GM18520 (cell line): Measurements from ENCODE around the gene SLIT2.

Experiments
- ATAC-seq: cut with Tn5 transposase; IDR thresholded peaks from one replicate; pipeline ENCODE4 v1.9.1; 2021; ENCODE audit not compliant: unreplicated experiment

The SLIT2 gene

DNA sequence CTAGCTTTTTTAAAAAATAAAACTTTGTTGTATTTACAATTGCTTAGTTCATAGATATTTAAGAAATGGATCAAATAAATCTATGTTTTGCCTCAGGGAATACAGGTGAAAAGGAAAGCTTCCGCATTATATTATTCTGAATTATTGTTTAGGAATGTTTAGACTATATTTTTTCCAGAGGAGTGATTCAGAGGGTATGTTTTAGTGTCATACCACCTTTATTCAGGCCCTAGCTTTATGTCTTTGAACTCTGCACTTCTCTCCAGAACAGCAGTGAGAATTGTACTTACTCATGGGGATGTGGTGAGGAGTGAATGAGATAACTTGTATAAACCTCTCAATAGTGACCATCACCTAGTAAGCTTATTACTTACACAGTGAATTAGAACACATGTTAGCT is 14.0 kb downstream of the SLIT2 start:
- ATAC-seq, result no peak

DNA sequence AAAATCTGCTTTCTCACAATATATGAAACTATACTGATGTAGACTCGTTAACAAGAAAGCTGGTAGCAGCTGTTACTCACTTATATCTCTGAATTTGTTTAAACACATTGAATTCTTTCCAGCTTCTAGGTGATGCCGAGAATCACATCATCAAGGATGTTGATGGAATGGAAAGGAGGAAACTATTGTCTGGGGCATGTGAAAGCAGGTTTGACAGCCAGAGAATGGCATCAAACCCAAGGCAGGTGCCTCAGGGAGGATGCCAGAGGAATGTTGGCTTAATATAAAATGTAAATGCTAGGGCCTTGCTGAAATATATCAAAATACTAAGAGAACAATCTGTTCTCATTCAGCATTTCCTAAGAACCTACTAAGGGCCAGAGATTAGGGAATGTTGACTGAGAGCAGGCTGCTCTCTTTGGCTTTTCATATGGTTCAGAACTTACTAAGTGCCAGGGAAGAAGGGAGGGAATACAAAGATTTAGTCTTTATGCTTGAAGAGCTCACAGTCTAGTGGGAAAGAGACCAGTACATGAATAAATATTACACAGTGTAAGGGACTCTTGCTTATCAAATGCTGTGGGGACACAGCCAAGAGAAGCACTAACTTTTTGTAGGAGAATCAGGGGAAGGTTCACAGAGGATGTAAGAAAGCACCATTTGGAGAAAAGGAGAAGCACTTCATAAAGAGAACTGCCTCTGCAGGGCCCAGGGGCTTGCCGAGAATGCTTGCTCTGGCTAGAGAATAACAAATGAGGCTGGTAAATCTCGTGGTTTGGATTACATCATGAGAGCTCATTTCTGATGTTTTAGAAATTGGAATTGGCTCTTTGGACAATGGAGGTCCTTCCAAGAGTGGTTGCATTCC is 14.7 kb downstream of the SLIT2 start:
- no peak for ATAC-seq

DNA sequence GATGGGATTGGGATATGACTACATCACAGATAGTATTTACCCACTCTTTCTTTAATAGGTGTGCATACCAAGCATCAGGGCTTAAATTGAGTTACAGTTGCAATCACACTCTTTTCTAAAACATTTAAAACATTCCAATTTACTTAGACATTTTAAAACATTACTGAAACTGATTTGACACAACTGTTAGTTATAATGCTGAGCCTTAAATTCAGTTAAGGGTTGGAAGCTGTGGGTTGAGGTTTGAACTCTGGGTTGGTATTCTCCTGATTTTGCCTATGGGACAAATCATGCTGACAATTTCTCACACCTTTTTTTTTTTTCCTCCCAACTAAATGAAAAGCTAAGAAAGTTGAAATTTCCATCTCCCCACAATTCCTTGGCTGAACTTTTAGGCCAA is 16.3 kb downstream of the SLIT2 start:
- ATAC-seq, result no peak

DNA sequence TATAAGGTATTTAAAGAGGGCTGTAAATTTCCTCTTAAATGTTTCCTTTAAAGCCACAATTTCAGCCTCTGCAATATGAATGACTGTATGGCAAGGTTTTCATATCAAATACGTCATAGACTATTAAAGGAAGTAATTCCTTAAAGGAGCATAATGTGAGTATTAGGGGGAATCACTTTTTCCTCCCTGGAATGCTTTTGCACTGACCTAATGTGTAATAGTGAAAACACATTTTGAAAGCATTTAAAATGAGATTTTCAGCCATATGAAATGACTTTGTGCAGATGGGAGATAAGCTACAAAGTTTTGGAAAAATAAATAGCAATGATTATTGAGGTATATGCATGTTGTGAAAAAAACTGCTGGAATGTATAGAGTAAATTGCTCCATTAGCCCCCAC is 17.6 kb downstream of the SLIT2 start:
- ATAC-seq, result no peak

DNA sequence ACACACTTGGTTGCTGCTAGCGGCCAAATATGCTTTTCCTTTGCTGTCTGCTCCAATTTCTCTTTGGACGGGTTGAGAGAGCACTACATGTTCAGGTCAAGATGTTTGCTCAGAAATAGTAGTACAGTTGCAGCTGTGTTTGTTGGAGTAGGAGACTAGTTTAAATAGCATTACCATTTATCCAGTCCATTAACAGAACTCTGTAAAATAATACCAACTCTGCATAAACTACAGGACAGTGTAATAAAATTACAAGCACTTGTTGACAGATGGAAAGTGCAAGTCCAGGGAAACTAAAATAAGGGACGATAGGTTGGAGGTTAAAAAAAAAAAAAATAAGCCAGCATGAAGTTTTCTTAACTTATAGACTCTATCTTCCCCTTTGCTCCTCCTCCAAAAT is 20.2 kb downstream of the SLIT2 start:
- ATAC-seq, result no peak

DNA sequence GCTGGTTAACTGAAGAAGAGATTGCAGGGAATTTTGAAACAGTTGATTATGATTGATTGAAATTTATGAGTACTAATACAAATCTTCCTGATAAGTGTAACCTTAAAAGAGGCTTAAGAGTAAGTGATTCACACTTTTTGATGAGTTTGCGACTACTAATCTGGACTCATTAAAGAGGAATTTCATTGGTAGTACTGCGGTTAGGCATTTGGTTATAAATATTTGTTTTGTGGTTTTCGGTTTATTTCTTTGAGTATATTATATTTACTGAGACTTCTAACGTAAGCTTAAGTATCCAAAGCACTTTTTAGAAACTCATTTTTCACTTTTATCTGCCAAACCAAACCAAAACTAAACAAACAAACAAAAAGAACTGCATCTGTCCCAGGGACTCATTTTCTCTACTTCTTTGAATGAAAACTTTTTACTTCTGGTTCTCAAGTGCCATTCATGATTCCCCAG is 20.7 kb downstream of the SLIT2 start:
- no peak for ATAC-seq

DNA sequence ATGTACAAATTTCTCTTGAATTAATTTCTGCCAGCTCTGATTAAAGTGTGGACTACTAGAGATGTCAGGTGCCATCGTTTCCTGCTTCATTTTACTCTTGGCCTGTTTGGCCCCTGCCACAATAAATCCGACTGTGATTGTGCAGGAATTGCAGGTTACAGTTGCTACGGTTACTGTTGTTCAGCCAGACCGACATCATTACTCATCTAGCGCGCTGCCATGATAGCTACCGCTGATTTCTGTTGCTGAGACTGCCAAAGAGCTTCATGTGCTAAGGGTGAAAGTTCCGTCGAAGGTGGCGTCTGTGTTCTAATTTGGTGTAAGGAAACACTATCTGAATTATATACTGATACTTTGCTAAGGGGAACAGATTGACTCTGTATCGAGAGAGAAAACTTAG is 22.1 kb downstream of the SLIT2 start:
- ATAC-seq, result no peak

DNA sequence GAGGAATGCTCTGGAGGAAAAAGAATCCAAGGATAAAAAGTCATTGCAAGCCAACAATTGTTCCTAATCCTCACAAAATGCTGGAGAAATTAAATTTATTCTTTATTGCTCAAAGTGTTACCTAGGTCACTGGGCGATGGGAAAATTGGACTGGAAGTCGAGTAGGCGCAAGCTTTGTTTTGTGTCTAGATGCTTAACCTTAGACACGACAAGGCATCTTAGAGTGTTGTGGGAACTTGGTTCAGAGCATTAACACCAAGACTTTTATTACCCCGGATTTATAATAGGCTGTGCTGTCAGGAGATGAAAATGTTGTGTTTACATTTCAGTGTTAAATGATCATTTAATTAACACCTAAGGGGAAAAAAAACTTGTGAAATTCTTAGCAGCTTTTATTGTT is 25.1 kb downstream of the SLIT2 start:
- ATAC-seq, result no peak

DNA sequence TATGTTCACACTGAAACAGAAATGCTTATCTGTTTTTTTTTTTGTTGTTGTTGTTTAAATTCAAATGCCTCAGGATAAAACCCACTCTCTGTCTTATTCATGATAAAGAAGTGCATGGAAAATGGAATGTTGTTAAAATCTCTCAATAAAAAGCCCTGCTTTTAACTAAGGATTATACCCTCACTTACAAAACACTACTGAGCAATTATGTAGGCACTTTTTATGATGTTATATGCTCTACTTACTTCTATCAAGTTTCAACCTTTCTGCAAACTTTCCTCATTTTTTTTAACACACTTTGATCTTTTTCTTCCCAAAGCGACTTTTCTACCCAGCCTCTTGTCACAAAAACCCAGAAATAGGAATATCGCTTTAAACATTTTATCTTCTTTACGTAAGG is 26.5 kb downstream of the SLIT2 start:
- no peak for ATAC-seq

DNA sequence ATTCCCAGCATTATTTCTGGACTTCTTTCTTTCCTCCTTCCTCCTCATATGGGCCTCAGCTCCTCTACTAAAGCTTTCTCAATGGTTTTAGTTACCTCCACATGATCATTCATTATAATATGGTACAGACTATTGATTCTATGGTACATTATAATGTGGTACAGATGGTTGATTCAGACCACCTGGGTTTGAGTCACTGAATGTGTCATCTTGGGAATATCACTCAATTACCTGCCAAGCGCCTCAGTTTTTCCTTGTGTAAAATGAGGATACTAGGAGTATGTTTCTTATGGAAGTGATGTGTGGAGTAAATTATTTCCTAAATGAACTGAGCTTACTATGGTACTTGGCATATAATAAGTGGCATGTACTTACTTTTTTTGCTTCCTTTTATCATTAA is 27.7 kb downstream of the SLIT2 start:
- ATAC-seq, result no peak

DNA sequence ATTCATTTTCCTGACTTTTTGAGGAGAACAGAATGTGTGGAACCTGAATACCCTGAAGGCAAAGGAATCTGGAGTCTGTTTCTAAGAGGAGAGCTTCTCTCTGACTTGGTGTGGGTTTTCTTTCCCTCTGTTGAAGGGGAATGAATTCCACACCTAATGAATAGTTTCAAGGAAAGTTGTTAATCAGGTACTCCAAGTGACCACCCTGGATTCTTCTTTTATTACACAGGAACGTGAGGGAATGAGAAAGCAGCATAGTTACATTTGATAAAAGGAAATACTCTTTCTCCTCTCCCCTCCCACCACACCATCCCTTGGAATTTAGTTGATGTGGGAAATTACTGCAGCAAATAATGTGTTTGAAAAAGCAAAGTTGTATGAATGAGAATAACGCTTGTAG is 29.7 kb downstream of the SLIT2 start:
- no peak for ATAC-seq

DNA sequence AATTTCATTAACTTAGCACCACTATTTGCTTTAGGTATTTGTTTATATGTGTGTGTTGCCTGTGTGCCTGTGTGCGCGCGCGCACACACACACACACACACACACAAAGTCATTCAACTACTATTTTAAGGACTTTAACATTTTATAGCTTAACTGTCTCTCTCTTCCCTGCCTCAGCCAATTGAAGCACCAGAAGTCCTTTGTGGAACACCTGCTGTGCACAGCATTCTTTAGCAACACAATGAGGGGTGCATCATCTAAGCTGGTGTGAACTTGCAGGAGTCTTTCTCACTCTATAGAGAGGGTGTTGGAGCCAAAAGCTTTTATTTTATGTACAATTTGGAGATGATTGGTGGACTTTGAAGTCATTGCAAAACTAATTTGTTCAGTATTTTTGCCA is 31.3 kb downstream of the SLIT2 start:
- ATAC-seq, result no peak

DNA sequence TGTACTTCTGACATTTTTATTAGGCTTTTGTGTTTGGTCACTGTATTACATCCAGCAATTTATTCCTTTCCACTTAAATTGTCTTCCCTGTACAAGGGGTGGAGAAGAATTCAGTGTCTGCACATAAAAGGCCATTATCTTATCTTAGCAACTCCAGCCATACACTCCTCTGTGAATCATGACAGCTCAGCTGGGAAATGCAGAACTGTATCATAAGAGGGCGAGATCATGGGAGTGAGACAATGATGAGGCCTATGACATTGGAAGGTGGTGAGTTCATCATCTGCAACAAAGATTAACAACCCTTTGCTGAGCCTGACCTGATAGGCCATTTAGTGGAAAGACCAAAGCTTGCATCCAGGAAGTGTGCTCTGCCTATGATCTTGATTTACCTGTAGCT is 33.3 kb downstream of the SLIT2 start:
- no peak for ATAC-seq

DNA sequence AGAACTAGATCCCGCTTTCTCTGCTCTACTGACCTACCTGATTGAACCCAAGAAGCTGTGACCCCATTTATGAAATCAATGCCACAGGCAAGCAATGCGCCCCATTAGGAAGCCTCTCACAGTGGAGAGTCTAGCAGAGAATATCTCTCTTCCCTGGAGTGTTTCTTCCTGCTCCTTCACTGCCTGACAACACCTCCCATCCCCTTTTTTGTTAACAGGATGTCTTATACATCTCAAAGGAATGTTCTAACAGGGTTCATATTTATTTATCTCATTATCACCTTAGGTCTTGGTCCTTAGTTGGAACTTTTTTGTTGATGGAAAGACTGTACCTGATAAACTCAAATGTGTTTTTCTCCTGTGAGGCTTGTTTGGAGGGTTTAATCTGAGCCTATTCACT is 35.5 kb downstream of the SLIT2 start:
- ATAC-seq, result no peak

DNA sequence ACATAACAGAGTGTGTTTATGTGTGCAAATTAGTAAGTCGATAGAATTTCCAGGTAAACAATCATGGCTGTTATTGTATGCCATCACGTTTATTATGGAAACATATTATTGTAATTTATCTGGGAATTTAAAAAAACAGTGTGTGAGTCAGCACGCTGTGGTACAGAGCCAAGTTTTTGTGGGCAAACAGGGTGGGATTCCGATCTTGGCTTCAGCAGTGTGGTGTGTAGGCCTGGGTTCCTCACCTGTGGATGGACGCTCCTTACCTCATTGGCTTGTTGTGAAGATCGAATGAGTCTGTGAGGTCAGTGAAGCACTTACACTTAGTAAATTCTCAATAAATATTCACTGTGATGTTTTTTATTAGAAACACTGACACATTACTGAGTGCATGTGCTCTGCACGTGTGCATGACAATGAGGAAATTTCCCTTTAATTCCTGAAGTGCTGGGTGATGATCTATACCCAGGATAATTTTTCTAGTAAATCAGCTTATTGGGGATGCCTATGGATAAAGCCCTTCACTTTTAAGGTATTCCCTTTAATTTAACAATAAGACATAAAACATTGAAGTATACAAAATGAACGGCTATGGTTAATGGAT is 36.4 kb downstream of the SLIT2 start:
- ATAC-seq, result no peak

DNA sequence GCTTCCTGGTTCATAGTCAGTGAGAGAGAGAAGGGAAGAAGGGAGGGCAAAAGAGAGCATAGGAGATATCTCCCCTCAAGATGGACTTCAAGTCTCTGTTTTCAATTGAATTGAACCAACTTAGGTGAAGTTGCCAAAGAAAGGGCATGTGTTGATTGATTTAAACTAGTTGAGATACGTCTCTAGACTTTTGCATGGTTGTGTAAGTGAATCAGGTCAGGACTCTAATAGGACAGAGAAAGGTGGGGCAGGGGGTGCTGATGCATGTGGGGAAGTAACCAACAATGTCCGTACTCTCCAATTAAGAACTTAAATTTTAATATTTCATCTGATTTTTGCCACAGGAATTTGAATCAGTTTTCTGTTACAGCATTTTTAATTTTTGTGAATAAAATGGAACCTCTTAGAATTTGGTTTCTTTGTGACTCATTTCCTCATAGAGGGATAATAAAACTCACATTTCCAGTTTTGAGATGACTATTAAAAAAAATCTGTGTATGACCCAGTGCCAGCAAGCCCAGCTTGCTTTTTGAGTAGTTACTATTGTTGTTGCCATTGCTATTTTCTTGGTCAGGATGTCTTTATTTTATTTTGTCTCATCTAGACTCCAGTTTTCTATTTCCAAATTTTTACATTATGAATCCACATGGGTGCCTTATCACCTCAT is 37.3 kb downstream of the SLIT2 start:
- ATAC-seq, result no peak

DNA sequence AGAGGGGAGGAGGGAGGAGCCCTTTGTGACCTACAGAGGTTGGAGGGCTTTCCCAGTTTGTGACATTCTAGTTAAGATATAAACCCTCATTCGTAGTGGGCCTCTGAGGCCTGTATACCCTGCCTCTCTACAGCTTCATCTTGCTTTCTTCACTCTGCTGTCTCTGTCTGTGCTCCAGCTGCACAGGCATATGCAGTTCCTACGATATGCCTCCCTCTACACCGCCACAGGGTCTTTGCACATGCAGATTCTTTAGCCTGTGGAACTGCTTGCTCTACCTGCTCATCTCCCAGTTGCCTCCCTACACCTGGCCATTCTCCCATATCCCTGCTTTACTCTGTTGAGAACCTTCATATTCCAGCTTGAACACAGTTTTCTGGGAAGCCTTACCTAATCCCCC is 38.1 kb downstream of the SLIT2 start:
- no peak for ATAC-seq

DNA sequence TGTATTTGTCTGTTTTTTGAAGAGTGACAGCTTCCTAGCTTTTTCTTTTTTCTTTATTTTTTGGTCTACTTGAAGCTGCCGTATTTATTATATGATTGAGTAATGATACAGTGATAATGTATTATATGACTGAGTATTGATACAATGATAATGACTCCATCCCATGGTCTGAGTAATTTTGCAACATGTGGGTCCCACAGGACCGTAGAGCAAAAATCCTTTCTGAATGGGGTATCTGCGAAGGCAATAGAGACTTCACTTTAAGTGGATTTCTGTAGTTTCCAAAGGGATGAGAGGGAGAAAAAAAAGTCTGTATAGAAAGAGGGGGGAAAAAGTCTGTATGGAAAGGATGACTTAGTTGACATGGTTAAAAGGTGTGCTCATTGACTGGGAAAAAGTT is 41.0 kb downstream of the SLIT2 start:
- no peak for ATAC-seq

DNA sequence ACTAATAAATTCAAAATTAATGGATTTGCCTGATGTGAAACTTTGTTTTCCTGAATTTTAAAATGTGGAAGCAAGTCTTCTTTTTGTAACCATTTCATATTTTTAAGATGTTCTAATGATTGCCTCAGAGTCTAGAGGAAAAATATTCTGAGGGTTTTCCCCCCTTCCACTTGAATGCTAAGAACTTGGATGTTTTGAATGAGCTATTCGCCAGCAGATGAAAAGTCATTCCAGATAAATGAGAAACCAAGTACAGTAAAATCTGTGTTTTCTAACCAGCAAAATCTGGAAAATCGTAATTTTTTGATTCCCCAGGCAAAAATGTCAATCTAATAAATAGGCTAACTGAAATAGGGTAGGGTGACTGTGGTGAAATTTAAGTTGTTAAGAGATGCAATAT is 45.6 kb downstream of the SLIT2 start:
- no peak for ATAC-seq

DNA sequence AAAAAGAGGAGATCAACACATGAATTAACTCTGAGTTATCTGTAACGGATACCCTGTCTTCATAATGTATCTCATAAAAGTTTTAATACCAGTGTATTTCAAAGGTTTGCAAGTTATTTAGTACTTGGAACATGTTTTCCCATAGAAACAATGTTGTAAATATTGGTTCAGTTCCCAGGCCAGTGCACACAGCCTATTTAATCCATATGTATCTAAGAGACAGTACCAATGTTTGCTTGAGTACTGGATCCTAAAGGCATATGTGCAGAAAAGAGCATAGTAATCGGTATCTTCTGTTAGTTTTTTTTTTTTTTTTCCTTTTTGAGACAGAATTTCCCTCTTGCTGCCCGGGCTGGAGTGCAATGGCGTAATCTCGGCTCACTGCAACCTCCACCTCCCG is 46.1 kb downstream of the SLIT2 start:
- no peak for ATAC-seq

DNA sequence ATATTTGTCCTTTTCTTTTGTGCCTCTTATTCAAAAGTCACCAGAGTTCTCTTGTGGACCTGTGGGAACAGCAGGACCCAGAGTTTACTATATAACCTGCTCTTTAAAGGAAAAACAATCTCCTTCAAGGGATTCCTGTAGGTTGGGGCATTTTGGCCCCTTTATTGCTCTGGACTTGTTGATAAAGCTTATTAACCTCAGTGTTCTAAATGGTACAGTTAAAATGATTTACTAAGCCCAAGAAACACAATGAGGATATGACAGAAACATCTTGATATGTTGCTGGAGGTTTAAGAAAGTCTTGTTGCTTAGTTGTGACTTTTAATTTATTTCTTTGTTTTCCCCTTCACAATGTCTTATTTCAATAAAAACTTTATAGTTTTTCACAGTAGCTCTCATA is 46.8 kb downstream of the SLIT2 start:
- ATAC-seq, result no peak

DNA sequence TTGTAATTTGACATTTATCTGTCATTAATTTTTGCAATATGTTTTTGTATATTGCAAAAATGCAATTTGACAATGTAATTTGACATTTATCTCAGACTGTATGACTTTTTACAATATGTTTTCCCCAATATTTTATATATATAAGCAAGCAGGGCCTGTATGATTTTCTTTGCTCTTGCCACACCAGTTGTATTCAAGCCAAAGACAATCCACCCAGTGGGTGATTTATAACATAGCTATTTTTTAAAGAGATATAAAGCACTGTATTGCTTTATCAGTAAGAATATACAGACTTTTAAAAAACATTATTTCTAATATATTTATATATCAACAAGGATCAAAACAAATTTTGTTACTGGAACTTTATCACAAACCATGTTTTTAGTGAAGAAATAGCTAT is 47.3 kb downstream of the SLIT2 start:
- no peak for ATAC-seq
